ENCODE data around the gene FARP2. TPM values are rescaled to one million over a fixed set of nuclear protein-coding genes. Genes with fewer than 3 reads are reported as not detected.

Gene FARP2
- total and polyA plus RNA-seq, 2 of the 13 experiments (the other 11 are each of a cell fraction or from before 2014, with no cell fraction given): 28.0 to 45.4 TPM

- peak; percentile 12; the same call in 1 of the 2 replicates for TF ChIP-seq ZNF639 (CRISPR knock-in tag; conservative IDR thresholded peaks at IDR 0.05)
- peak; percentile 28 for TF ChIP-seq BCL6 (CRISPR knock-in tag; IDR thresholded peaks at IDR 0.05)
- no peak for TF ChIP-seq ZNF44 (CRISPR knock-in tag; IDR thresholded peaks at IDR 0.05)
- TF ChIP-seq MAFG (CRISPR knock-in tag; IDR thresholded peaks at IDR 0.05): no peak
- TF ChIP-seq ZFP36L1 (CRISPR knock-in tag; IDR thresholded peaks at IDR 0.05): no peak
- no peak for TF ChIP-seq FOXO4 (CRISPR knock-in tag; conservative IDR thresholded peaks at IDR 0.05)
- no peak for TF ChIP-seq HNF4G (IDR thresholded peaks at IDR 0.05; ENCODE audit: borderline replicate concordance, low read depth, low read length)
- no peak for TF ChIP-seq HNF4G (CRISPR knock-in tag; IDR thresholded peaks at IDR 0.05; ENCODE audit: borderline replicate concordance, low read depth)
- TF ChIP-seq ZNF496 (CRISPR knock-in tag; IDR thresholded peaks at IDR 0.05; ENCODE audit: insufficient replicate concordance): no peak
- peak; percentile 47; the same call in 1 of the 2 replicates for TF ChIP-seq TOPORS (CRISPR knock-in tag; IDR thresholded peaks at IDR 0.05)
- no peak for TF ChIP-seq ZHX2 (IDR thresholded peaks at IDR 0.05; ENCODE audit: low read depth)
- TF ChIP-seq ZHX2 (CRISPR knock-in tag; IDR thresholded peaks at IDR 0.05; ENCODE audit: borderline replicate concordance): 0 out of 2 replicates have a peak, but pooled peaks have one; percentile 42
- TF ChIP-seq ZFP62 (CRISPR knock-in tag; IDR thresholded peaks at IDR 0.05): no peak
- no peak for TF ChIP-seq ZNF7 (CRISPR knock-in tag; IDR thresholded peaks at IDR 0.05)
- no peak for TF ChIP-seq ZNF501 (CRISPR knock-in tag; IDR thresholded peaks at IDR 0.05)
- no peak for TF ChIP-seq MIER2 (CRISPR knock-in tag; IDR thresholded peaks at IDR 0.05)
- peak; percentile 85; the same call in 1 of the 2 replicates for TF ChIP-seq ZNF749 (CRISPR knock-in tag; IDR thresholded peaks at IDR 0.05; ENCODE audit: borderline replicate concordance)
- peak; percentile 41; the same call in 1 of the 2 replicates for TF ChIP-seq GMEB1 (CRISPR knock-in tag; IDR thresholded peaks at IDR 0.05; ENCODE audit: borderline replicate concordance)
- TF ChIP-seq REPIN1 (CRISPR knock-in tag; IDR thresholded peaks at IDR 0.05; ENCODE audit: borderline replicate concordance, low read depth): 0 out of 2 replicates have a peak, but pooled peaks have one; percentile 31
Measured at GRCh38 chr2:241355983-241356870, at the start of gene FARP2 (continued).

Measured in HepG2 (cell line).